GM19023 (cell line): ENCODE results near the gene GABARAPL2.
A peak's percentile ranks its signal among the peaks of the same experiment; 100 is the strongest.
"Not testable (repeated sequence)": the region's sequence is repeated elsewhere in the genome, so short reads cannot be mapped to it uniquely, and the experiment has no call there.

Source experiments
- ATAC-seq: cut with Tn5 transposase; IDR thresholded peaks from one replicate; pipeline ENCODE4 v1.9.1; 2021; ENCODE audit warnings: mild to moderate bottlenecking, moderate library complexity; ENCODE audit not compliant: unreplicated experiment

The GABARAPL2 gene

GRCh38 chr16:75590920-75591843 is 25.0 kb downstream of the GABARAPL2 start:
- no peak for ATAC-seq

GRCh38 chr16:75591927-75592326 is 25.7 kb downstream of the GABARAPL2 start:
- not testable (repeated sequence) for ATAC-seq

DNA sequence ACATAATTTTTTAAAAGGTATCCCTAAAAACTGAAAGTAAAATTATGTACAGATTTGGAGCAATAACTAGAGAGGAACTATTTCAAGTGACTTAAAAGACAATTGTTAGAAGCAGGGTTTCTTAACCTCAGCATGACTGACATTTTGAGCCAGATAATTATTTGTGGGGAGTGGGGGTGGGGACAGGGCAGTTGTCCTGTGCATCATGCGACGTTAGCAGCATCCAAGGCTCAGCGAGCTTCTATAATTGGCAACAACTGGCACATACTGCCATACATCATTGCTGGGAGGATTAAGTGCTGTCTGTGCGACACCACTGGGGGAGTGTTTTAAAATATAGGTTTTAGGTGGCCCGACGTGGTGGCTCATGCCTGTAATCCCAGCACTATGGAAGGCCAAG is 27.1 kb downstream of the GABARAPL2 start:
- ATAC-seq, result no peak

- no peak for ATAC-seq
These were observed 27.9 kb downstream of the GABARAPL2 start for GRCh38 chr16:75593825-75594820.

DNA sequence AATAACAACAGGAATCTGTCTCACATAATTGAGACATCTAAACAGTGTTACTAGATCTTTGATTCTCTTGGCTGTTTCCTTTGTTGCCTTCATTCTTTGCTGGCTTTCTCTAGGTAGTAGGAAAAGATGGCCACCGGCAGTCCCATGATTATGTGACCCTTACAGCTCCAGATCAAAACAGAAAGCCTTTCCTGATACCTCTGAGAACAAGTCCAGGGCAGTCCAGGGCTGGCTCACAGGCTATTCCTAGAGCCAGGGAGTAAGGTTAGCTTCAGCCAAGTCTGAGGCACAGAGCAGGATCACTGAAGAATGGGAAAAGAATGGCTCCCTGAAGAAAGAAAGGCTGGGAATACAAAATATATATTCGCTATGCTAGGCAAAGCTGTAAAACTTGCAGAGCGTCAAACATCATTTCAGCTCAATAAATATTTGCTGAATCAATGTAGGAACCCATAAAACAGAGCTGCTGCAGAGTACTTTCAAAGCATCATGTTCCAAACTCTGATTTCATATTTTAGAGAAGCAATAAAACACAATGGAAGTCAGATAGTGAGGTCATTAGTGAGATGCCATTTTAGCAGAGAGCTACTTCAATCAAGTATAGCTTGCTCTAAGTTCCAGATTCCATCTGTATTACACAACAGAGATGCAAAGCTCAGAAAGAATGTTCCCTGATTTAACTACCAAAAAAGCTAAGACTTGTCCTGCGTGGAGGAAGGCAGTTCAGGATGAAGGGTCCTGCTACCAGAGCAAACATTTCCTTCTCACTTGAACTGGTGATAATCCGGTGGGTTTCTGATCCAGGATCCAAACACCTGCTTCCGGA is 33.5 kb downstream of the GABARAPL2 start:
- ATAC-seq, result no peak

GRCh38 chr16:75603241-75603640 is 37.1 kb downstream of the GABARAPL2 start:
- no peak for ATAC-seq

DNA sequence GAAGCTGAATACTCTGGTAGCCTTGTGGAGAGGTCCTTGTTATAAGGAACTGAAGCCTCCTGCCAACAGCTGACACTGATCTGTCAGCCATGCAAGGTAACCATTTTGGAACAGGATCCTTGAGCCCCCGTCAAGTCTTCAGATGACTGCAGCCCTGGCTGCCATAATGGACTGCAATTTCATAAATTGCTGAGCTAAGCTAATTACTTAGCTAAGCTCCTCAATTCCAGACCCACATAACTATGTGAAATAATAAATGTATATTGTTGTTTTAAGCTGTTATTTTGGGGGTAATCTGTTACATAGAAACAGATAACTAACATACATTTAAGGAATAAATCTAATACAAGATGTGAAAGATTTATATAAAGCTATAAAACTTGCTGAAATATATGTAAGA is 40.3 kb downstream of the GABARAPL2 start:
- ATAC-seq, result no peak

GRCh38 chr16:75614066-75614897 is 48.1 kb downstream of the GABARAPL2 start:
- no peak for ATAC-seq

DNA sequence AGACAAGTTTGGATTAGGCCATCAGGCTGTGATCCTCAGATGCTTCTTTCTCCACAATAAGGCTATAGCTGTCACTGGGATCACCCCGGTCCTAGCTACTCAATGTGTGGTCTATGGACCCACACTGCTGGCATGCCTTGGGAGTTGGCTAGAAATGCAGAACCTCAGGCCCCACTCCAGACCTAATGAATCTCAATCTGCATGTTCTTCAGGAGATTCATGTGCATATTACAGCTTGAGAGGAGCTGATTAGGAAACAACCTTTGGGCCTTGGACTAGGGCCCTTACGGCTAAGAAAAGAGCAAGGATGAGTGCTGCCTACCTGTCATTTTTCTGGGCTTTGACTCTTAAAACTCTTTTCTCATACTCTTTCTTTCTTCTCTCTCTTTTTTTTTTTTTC is 49.4 kb downstream of the GABARAPL2 start:
- no peak for ATAC-seq

- peak; percentile 61 for ATAC-seq
These were observed 50.4 kb downstream of the GABARAPL2 start for GRCh38 chr16:75616521-75617010.

DNA sequence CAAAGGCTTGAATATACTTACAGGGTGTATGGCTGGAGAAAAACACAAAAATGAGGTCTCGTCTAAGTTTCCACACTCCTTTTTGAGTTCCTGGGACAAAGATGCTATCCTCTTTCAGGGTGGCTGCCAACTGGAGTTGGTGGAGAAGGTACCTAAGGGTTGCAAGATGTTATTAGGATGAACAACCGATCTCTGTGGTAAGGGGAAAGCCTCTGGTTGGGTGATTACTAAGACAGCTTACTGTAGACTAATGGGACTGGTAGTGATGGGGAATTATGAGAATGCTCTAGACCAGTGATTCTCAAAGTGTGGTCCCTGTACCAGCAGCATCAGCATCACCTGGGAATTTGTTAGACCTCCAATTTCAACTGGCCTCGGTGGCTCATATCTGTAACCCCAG is 50.9 kb downstream of the GABARAPL2 start:
- ATAC-seq, result no peak

- ATAC-seq, result no peak
These were observed 52.6 kb downstream of the GABARAPL2 start for GRCh38 chr16:75618780-75619179.

- ATAC-seq, result no peak
These were observed 54.4 kb downstream of the GABARAPL2 start for GRCh38 chr16:75620326-75621169.

GRCh38 chr16:75621170-75621477 is 54.9 kb downstream of the GABARAPL2 start:
- ATAC-seq, result no peak

DNA sequence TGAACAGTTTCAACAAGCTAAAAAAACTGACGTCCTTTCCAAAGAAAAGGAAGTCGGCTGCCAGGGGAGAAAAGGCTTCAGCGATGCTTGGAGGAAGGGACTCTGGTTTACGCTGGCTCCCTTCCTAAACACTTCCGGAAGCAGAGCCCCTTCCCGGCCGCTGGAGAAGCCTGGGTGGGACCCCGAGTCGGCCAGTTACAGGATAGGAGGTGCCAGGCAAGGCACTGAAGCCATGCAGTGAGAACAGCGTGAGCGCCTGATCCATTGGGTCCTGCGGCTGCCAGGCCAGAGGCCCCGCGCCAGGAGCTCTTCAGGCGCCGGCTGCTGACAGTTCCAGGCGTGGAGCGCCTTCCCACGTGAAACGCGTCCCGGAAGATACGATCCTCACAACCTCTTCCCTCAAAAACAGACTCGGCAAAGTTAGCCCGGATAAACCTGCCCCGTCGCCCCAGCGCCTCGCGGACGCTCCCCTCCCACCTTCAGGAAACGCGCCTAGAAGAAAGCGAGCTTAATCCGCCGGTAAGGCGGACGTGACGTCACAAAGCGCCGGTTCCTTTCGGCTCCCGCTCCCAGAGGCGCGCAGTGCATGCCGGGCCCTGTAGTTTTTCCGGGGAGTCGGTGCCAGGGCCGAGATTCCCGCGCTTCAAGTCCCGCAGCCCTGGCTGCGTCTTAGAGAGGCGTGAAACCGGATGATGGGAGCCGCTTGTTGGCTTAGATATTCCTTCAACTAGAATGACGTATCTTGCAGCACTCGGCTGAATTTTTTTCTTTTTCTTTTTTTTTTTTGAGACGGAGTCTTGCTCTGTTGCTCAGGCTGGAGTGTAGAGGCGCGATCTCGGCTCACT is 56.8 kb downstream of the GABARAPL2 start, which contains the start of gene ADAT1:
TSS of gene ADAT1 (minus strand) at position 521 of the 845 bp plus-strand sequence. CDS start 2,482 bp downstream, outside the sequence.
- ATAC-seq, result peak; percentile 92

- ATAC-seq, result no peak
These were observed 58.7 kb downstream of the GABARAPL2 start for GRCh38 chr16:75624921-75625334.

DNA sequence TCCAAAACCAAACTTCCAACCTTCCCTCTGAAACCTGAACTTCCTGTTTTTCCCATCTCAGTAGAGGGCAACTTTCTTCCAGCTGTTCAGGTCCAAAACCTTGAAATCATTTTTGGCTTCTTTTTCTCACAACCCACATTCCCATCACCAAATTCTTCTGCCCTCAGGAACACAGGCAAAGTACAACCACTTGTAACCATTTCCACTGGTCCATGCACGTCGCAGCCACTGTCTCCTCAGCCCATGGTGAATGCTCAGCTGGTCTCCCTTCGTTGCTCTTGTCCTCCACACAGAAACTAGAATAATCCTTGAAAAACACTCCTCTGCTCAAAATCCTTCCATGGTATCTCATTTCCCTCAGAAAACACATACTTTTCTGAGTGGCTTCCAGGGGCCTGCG is 60.6 kb downstream of the GABARAPL2 start:
- no peak for ATAC-seq
